ENCODE measurements around the gene SYT17.

GRCh38 chr16:19166500-19166899 lies 1.5 kb upstream of the SYT17 start:
- peak; percentile 42; the same call in 1 of the 2 replicates for TF ChIP-seq CTCF (conservative IDR thresholded peaks at IDR 0.05)
- no peak for TF ChIP-seq EZH2 (IDR thresholded peaks at IDR 0.05; ENCODE audit: low read depth)

All from PC-9 (cell line).